Activated effector memory CD4-positive, alpha-beta T cell treated with Interleukin-2 at 50 U/mL for 16 hours (primary cell): ENCODE measurements around the gene EP400.
"Not testable (repeated sequence)": the region's sequence is repeated elsewhere in the genome, so short reads cannot be mapped to it uniquely, and the experiment has no call there.

Experiments
- DNase-seq: peaks from one replicate; pipeline ENCODE4 v3.0.0-alpha.2; 2020

EP400 gene

DNA sequence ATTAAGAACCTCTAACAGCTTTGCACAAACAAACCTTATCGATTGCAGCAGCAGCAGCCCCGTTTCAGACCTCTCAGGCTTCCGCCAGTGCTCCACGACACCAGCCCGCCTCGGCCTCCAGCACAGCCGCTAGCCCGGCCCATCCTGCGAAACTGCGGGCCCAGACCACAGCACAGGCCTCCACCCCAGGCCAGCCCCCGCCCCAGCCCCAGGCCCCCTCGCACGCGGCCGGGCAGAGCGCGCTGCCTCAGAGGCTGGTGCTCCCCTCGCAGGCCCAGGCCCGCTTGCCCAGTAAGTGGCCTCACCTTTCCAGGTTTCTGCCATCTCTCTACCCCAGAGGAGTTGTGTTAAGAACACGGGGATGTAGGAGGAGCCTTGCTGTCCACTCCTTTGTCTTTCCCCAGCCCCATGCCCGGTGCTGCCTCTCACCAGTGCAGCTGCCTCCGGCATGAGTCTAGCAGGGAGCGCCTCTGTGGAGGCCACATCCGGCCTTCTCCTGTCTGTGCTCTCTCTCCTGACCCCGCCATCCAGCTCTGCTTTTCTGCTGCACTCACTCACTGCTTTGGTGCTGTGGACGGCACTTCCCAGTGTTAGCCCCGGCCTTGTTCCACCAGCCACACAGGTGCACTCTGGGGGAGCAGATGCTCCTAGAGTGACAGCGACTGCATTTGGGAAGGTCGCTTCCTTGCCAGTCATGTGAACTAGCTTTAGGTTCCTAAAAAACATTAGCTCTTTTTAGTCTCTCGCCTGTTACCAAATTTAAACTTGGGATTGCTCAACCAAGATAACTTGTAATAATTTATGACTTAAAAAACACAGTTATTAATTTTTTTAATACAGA lies 71.5 kb downstream of the EP400 start:
- no peak for DNase-seq

GRCh38 chr12:132021965-132022364 lies 72.2 kb downstream of the EP400 start:
- no peak for DNase-seq

- DNase-seq, result no peak
Measured at GRCh38 chr12:132023658-132024057, 73.9 kb downstream of the EP400 start.

GRCh38 chr12:132024758-132025157 lies 75.0 kb downstream of the EP400 start:
- DNase-seq, result no peak

DNA sequence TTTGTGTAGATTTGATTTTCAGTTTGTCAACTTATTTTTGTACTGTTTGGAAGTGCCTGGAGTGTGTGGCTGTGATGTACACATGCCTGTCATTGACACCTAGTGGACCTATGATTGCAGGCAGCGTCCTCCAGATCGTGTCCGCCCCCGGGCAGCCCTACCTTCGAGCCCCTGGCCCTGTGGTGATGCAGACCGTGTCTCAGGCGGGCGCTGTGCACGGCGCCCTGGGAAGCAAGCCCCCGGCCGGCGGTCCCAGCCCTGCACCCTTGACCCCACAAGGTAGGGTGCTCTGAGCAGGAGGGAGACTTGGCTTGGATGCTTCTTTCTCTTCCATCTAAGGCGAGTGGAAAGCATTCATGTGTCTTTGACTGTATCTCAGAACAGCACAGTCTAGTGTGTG lies 75.8 kb downstream of the EP400 start:
- DNase-seq, result no peak

- no peak for DNase-seq
Measured at GRCh38 chr12:132026061-132026795, 76.5 kb downstream of the EP400 start.

DNA sequence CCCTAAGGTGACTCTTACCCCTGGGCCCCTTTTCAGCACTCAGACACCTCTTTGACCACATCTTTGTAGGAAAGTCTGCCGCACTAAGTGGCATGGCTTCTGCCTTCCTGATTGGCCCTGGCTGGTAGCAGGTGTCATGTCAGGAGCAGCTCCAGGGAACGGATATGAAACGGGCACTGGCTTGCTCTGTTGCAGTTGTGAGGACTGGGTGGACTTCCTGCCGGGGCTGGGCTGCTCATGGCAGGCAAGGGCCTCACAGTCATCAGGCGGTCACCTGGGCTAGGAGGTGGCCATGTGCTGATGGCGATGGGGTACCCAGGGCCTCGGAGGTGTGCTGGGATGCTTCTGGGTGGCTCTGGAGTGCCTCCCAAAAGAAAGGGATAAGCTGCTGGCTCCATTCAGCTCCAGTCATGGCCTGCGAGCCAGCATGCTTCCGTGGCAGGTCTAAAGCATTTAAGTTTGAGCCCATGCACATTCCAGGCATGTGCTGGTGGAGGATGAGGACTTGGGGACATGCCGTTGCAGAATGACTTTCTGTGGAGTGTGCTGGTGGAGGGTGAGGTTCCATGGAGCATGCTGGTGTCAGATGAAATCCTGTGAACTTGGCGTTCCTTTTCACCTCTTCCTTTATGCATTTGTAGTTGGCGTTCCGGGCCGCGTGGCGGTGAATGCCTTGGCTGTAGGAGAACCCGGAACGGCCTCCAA lies 77.2 kb downstream of the EP400 start:
- DNase-seq, result no peak

DNA sequence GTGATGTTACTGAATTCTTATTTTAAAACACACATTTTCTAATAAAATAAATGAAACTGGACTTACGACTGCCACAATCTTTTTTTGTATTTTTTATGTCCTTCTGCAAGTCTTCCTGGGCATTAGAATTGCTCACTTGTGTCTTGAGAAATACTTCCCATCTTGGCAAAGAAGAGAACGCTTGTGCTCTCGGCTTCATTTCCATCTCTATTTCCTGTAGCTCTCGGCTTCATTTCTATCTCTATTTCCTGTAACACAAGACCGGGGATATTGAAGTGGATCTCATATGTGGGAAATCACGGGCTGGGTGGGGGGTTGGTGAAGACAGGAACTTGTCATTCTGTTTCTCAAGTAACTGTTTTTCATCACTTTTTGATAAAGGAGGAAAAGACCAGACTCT lies 77.9 kb downstream of the EP400 start:
- no peak for DNase-seq

DNA sequence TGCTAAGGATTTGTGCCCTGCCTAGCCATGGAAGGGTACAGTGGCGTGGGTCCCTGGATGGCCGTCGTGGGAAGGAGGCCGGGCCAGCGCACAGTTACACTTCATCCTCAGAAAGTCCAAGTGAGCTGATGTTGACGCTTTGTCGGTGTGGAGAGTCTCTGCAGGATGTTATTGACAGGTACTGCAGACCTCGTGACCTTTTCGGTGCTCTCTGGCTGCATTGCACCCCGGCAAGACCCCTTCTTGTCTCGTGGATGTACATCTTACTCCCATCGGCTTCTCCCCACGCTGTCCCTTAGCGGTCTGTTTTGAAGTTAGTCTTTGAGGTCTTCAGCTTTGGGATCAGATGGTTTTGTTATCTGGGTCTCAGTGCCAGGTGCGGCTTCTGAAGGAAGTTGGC lies 78.4 kb downstream of the EP400 start:
- DNase-seq, result no peak

- DNase-seq, result no peak
Measured at GRCh38 chr12:132029503-132030300, 80.0 kb downstream of the EP400 start.

DNA sequence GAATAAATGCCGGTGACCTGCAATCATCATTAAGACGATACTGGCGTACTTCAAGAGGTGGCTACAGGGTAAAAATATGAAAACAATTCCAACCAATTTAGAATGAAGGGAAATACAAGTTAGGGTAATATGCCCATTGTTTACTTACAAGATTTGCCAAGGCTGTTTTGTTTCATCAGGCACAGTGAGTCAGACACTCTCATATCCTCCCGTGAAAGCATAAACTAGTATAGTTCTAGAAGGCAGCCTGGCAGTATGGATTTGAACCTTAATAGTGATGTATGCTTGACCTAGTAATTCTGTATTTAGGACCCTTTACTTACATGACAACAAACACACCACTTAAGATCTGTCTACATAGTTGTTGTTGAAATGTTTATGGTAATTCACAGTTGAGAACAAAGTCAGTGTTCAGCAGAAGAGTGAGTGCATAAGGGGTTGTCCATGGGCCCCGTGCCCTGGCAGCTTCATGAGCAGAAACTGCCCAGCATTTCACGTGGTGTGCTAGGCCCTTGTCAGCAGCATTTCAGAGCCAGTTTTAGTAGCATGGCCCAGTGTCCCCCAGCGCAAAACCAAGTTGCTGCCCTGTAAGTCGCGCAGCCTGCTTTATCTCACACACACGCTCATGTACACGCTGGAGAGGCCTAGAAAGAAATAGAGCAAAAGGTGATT lies 80.8 kb downstream of the EP400 start:
- no peak for DNase-seq

DNA sequence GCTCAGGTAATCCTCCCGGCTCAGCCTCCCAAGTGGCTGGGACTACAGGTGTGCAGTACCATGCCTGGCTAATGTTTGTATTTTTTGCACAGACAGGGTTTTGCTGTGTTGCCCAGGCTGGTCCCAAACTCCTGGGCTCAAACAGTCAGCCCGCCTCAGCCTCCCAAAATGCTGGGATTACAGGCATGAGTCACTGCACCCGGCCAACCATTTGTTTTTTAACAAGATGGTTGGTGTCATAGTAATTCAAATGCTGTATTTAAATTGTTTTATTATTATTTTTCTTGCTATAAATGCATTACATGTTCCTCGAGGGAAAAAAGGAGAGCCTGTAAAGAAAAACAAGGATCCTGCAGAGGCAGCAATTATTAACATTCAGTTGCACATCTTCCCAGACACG lies 83.9 kb downstream of the EP400 start:
- no peak for DNase-seq

GRCh38 chr12:132036063-132036683 lies 86.4 kb downstream of the EP400 start:
- no peak for DNase-seq

DNA sequence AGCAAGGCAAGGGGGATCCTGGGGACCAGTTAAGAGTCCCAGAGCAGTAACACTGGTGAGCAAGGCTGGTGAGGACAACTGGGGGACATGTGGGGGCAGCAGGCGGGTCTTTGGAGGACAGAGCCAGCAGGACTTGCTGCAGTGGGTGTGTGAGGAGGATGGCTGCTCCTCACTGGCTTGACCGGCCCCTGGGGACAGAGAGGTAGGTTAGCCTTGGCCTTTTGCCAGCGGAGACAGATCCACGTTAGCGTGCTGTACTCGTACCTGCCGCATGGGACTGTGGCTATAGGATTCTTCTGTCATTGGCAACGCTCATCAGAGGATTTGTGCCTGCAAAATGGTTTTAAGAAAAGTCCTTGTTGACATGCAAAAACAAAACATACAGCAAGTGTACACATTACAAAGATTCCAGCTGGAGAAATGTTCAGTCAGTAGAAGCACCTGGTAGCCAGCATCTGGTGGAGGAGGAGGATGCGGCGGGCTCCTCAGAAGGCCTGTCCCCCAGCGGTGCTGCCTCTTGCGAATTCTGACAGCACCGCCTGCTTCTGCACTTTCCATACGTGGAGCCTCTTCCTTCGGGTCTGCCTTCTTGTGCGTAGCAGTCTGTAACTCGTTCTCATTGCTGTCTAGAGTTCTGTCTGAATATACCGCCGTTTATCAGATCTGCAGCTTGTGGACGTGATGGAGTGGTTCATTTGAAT lies 91.3 kb downstream of the EP400 start:
- no peak for DNase-seq

DNA sequence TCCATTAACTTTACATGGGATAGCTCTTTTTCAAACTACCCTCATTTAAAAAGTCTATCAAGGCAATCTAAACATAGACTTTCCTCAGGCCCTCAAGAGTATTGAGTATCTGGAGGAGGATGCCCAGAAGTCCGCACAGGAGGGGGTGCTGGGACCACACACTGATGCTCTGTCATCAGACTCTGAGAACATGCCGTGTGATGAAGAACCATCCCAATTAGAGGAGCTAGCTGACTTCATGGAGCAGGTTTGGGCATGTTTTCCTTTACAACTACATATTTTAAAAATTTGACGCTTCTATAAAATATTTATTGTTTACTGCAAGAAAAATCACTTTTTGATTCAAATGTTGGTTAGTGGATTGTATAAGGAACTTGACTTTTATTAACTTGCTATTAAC lies 93.5 kb downstream of the EP400 start:
- DNase-seq, result no peak

GRCh38 chr12:132043770-132044467 lies 94.2 kb downstream of the EP400 start:
- no peak for DNase-seq

DNA sequence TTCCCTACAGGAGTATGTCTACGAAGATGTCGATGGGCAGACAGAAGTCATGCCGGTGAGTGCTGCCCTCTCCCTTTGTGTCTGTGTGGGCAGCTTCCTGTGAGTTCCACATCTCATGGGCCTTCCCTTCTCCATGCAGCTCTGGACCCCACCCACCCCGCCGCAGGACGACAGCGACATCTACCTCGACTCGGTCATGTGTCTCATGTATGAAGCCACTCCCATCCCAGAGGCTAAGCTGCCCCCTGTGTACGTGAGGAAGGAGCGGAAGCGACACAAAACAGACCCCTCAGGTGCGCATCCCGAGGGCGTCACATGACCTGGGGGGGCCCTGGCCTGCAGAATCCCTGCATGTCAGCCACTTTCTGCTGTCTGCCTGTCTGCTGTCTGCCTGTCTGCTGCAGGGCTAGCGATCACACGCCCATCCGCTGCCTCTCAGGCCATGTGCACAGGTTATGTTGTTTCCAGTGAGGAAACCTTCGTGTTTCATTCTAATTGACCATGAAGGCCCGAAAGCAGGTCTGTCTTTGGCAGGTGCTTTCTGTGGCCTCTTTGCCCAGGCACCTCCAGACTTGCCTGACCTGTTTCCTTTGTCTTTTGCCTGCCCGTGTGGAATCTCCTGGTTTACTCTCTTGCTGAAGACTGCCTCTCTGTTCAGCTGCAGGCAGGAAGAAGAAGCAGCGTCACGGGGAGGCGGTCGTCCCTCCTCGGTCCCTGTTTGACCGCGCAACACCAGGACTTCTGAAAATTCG lies 95.1 kb downstream of the EP400 start:
- no peak for DNase-seq

GRCh38 chr12:132045751-132046150 lies 96.0 kb downstream of the EP400 start:
- no peak for DNase-seq

- DNase-seq, result no peak
Measured at GRCh38 chr12:132046561-132046960, 96.8 kb downstream of the EP400 start.

GRCh38 chr12:132047630-132048029 lies 97.9 kb downstream of the EP400 start:
- DNase-seq, result not testable (repeated sequence)
